CD4-positive, alpha-beta T cell (primary cell): ENCODE measurements around the gene PTPRN2. TPM values are rescaled to one million over a fixed set of nuclear protein-coding genes. Genes with fewer than 3 reads are reported as not detected.

Experiments used
- ATAC-seq: fragments of 200-7000 bp; cut with Tn5 transposase; one replicate; pipeline ENCODE4 v1.10.0; 2022; ENCODE audit warnings: mild to moderate bottlenecking; ENCODE audit not compliant: poor library complexity
- CTCF ChIA-PET: fragments of 350-600 bp; sonication (Branson Sonifier 250); formaldehyde crosslinking; loops from one replicate; lab custom pipeline; 2021; ENCODE audit warnings: antibody characterized with exemption, inconsistent platforms; lab: Charles Lee
- POLR2A ChIA-PET: fragments of 350-600 bp; sonication (Branson Sonifier 250); formaldehyde crosslinking; loops from one replicate; lab custom pipeline; 2021; ENCODE audit warnings: antibody characterized with exemption, inconsistent platforms; lab: Charles Lee
- DNase-seq, 14 experiments: peaks; one replicate each; pipeline ENCODE4 v3.0.0-alpha.2; 2013 to 2020; ENCODE audit warnings: mixed read lengths in 2 of 14
- H3K27ac ChIP-seq, 2 donors: one replicate each; pipeline versions ENCODE4 v1.5.1 to v1.7.0; 2013; ENCODE audit warnings: low read length in 2 of 2, low read depth in 1 of 2, mild to moderate bottlenecking in 1 of 2
- H3K27me3 ChIP-seq, 2 experiments: 1 replicate in 1 of 2; 2 replicates in 1 of 2; pipeline versions ENCODE4 v1.6.1 to v1.7.0; 2013; ENCODE audit warnings: low read length in 2 of 2, control low read depth in 1 of 2, mild to moderate bottlenecking in 1 of 2, moderate library complexity in 1 of 2; ENCODE audit not compliant: insufficient read depth in 2 of 2, control insufficient read depth in 1 of 2
- H3K36me3 ChIP-seq: one replicate; pipeline ENCODE4 v1.6.1; 2013; ENCODE audit warnings: low read length, control low read depth; ENCODE audit not compliant: insufficient read depth
- H3K4me1 ChIP-seq: one replicate; pipeline ENCODE4 v1.6.1; 2013; ENCODE audit warnings: low read length, control low read depth; ENCODE audit not compliant: insufficient read depth
- H3K4me3 ChIP-seq: one replicate; pipeline ENCODE4 v1.5.1; 2013; ENCODE audit warnings: mild to moderate bottlenecking, low read length, moderate library complexity
- H3K9me3 ChIP-seq, 2 experiments: 1 replicate in 1 of 2; 2 replicates in 1 of 2; pipeline versions ENCODE4 v1.6.1 to v1.7.0; 2013; ENCODE audit warnings: low read length in 2 of 2, mild to moderate bottlenecking in 2 of 2, control low read depth in 1 of 2, moderate library complexity in 1 of 2; ENCODE audit not compliant: control insufficient read depth in 1 of 2, insufficient read depth in 1 of 2
- H3K27ac Mint-ChIP-seq: one replicate; pipeline ENCODE4 v1.8.0; 2020; ENCODE audit warnings: mixed read lengths
- H3K27me3 Mint-ChIP-seq: one replicate; pipeline ENCODE4 v1.8.0; 2021; ENCODE audit warnings: mixed read lengths
- H3K36me3 Mint-ChIP-seq: one replicate; pipeline ENCODE4 v1.8.0; 2021; ENCODE audit warnings: low read depth, mixed read lengths
- H3K4me1 Mint-ChIP-seq: one replicate; pipeline ENCODE4 v1.8.0; 2021; ENCODE audit warnings: low read depth, mixed read lengths
- H3K4me3 Mint-ChIP-seq: one replicate; pipeline ENCODE4 v1.8.0; 2020; ENCODE audit warnings: mild to moderate bottlenecking, mixed read lengths
- H3K9me3 Mint-ChIP-seq: one replicate; pipeline ENCODE4 v1.8.0; 2020; ENCODE audit warnings: mixed read lengths
- CTCF ChIP-seq: fragments of 200-600 bp; IDR thresholded peaks from one replicate; pipeline ENCODE4 v1.8.0; 2022; ENCODE audit warnings: antibody characterized with exemption, mild to moderate bottlenecking
- intact Hi-C, 2 experiments: fragments of 100-400 bp; cut with DNase I in 1 of 2; cut with micrococcal nuclease in 1 of 2; formaldehyde crosslinking; loops; one replicate each; pipeline versions ENCODE4 v1.15.1 to v1.9.0; 2023 to 2025; cut with DNase I, micrococcal nuclease
- total RNA-seq, 174 experiments: library from RNA in 2 of 174; stranded (reverse) in 2 of 174; gene quantifications; one replicate each; pipeline ENCODE4 v1.2.3 and lab custom pipeline; 2021 to 2026

The PTPRN2 gene
- total RNA-seq, 2 experiments from 2014 or later, result 0.34 to 0.44 TPM

- no peak overlapping the region for H3K4me3 Mint-ChIP-seq
- Histone ChIP-seq H3K27me3 (no peaks in the 10 kb centered on the region), H3K4me3 (no peak overlapping the region), H3K36me3 (no peaks in the 10 kb centered on the region), H3K9me3 (no peaks in the 10 kb centered on the region), H3K4me1 (peaks cover 21% of the 10 kb centered on the region), H3K27ac (no peak overlapping the region)
- no peak overlapping the region for H3K27ac Mint-ChIP-seq
- H3K4me1 Mint-ChIP-seq, result peaks cover 28% of the 10 kb centered on the region
- ATAC-seq (no peak), DNase-seq (no peak)
- no peaks in the 10 kb centered on the region for H3K9me3 Mint-ChIP-seq
- ChIA-PET CTCF (no interaction called here), POLR2A (interaction anchor here (2.0 kb wide), 1 partner anchor 103 kb away, joined by 7 read pairs; no protein-coding TSS in a partner anchor)
- no peaks in the 10 kb centered on the region for H3K27me3 Mint-ChIP-seq
- TF ChIP-seq CTCF, result no peak
- intact Hi-C loops, result loop anchor here (5.0 to 10.0 kb wide), 2 partner anchors 70 to 143 kb away; no protein-coding TSS in a partner anchor
- H3K36me3 Mint-ChIP-seq, result no peaks in the 10 kb centered on the region
Observed at GRCh38 chr7:157574914-157575586, 1012.6 kb downstream of the PTPRN2 start.

DNA sequence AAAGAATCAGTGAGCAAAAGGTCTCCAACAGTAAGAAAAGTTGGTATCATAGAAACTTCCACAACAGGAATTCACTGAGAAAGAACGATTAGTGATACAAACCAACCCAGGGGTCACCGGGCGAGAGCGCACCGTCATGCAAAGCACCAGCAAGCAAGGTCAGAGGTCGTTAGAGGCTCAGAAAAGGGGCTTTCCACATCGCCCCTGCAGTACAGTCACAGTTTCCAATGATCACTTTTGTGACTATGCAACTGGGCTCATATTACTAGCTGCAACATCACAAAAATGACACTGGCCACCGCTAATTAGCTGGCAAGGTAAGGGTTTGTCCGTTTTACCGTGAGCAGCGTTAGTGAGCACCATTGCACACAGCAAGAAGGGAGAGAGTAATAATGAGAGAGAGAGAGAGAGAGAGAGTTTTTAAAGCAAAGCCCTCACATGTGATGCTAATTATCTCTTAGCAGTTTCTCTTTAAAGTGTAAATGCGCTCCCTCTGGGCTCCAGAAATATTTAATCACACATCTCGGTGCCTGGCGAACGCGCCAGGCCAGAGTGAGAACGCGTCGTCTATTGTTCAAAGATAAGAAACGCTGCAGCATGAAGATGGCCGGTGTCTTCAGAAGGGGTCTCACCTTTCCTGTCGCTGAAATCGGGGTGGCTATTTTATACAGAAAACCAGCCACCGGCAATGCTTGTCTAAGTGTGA lies 1013.4 kb downstream of the PTPRN2 start:
- H3K4me1 Mint-ChIP-seq, result peaks cover 32% of the 10 kb centered on the region
- POLR2A ChIA-PET, result no interaction called here
- intact Hi-C loops, result loop anchor here (5.0 to 10.0 kb wide), 2 partner anchors 69 to 142 kb away; no protein-coding TSS in a partner anchor

DNA sequence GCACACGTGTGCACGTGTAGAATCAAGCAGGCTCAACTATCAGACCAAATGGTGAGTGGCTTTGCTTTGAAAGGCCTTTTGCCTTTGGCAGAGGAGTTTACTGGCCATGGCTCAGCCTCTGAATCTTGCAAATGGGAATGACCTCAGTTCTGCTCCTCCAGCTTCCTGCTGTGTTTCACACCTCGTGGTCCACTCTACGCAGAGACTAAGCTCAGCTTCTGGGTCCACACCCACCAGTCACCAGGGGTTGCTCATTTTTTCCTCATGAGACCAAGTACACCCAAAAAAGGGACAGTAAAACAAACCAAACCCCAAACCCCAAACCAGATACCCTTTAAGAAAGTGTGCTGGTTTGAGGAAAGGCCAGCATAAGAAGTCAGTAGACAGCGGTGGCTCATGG lies 1014.4 kb downstream of the PTPRN2 start:
- no peak for TF ChIP-seq CTCF
- Histone ChIP-seq H3K9me3 (no peaks in the 10 kb centered on the region), H3K4me1 (peaks cover 32% of the 10 kb centered on the region), H3K27me3 (no peaks in the 10 kb centered on the region), H3K4me3 (no peak overlapping the region), H3K27ac (no peak overlapping the region), H3K36me3 (no peaks in the 10 kb centered on the region)
- Mint-ChIP-seq H3K36me3 (no peaks in the 10 kb centered on the region), H3K27me3 (no peaks in the 10 kb centered on the region), H3K27ac (no peak overlapping the region), H3K9me3 (no peaks in the 10 kb centered on the region), H3K4me3 (no peak overlapping the region), H3K4me1 (peaks cover 42% of the 10 kb centered on the region)
- intact Hi-C loops, result loop anchor here (5.0 to 10.0 kb wide), 2 partner anchors 68 to 141 kb away; no protein-coding TSS in a partner anchor
- no peak for DNase-seq
- ChIA-PET CTCF (no interaction called here), POLR2A (no interaction called here)
- ATAC-seq, result no peak

More for the DNA sequence above, 1013.4 kb downstream of the PTPRN2 start:
- CTCF ChIA-PET, result no interaction called here
- H3K4me3 Mint-ChIP-seq, result no peak overlapping the region
- ATAC-seq, result no peak
- Histone ChIP-seq H3K36me3 (no peaks in the 10 kb centered on the region), H3K27me3 (no peaks in the 10 kb centered on the region), H3K4me1 (peaks cover 22% of the 10 kb centered on the region), H3K9me3 (no peaks in the 10 kb centered on the region), H3K27ac (no peak overlapping the region), H3K4me3 (no peak overlapping the region)
- no peaks in the 10 kb centered on the region for H3K27me3 Mint-ChIP-seq
- H3K27ac Mint-ChIP-seq, result no peak overlapping the region
- H3K9me3 Mint-ChIP-seq, result no peaks in the 10 kb centered on the region
- no peaks in the 10 kb centered on the region for H3K36me3 Mint-ChIP-seq
- no peak for DNase-seq
- no peak for TF ChIP-seq CTCF
